ENCODE measurements around the gene CFAP100. TPM values are rescaled to one million over a fixed set of nuclear protein-coding genes. Genes with fewer than 3 reads are reported as not detected.
A peak's percentile ranks its signal among the peaks of the same experiment; 100 is the strongest.

Gene CFAP100
- total RNA-seq, 3 donors from 2014 or later (not counting 1 experiment from before 2014, with no cell fraction given) = not detected

- H3K27ac ChIP-seq (ENCODE audit: low read length) = no peak overlapping the region
- H3K36me3 ChIP-seq (ENCODE audit: control insufficient read depth, insufficient read depth, low read length) = peaks cover 92% of the 10 kb centered on the region
- DNase-seq (no peak), ATAC-seq (no peak)
- H3K27me3 Mint-ChIP-seq (ENCODE audit: low read depth in 2 of 2) = no peaks in the 10 kb centered on the region
- WGBS (ENCODE audit: insufficient coverage) = 97% methylated on average over 17 of the region's 17 CpGs
- peaks cover 9% of the 10 kb centered on the region for H3K4me1 ChIP-seq (ENCODE audit: control insufficient read depth, insufficient read depth, low read length)
- no peaks in the 10 kb centered on the region for H3K36me3 Mint-ChIP-seq
- no peaks in the 10 kb centered on the region for H3K9me3 Mint-ChIP-seq
- TF ChIP-seq, protein P1, sequence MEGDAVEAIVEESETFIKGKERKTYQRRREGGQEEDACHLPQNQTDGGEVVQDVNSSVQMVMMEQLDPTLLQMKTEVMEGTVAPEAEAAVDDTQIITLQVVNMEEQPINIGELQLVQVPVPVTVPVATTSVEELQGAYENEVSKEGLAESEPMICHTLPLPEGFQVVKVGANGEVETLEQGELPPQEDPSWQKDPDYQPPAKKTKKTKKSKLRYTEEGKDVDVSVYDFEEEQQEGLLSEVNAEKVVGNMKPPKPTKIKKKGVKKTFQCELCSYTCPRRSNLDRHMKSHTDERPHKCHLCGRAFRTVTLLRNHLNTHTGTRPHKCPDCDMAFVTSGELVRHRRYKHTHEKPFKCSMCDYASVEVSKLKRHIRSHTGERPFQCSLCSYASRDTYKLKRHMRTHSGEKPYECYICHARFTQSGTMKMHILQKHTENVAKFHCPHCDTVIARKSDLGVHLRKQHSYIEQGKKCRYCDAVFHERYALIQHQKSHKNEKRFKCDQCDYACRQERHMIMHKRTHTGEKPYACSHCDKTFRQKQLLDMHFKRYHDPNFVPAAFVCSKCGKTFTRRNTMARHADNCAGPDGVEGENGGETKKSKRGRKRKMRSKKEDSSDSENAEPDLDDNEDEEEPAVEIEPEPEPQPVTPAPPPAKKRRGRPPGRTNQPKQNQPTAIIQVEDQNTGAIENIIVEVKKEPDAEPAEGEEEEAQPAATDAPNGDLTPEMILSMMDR (IDR thresholded peaks at IDR 0.05) = no peak
- peaks cover 11 to 20% of the 10 kb centered on the region in 2 donors for H3K4me1 Mint-ChIP-seq
- intact Hi-C loops (cut with micrococcal nuclease) = no loop called here
- no peaks in the 10 kb centered on the region for H3K27me3 ChIP-seq (ENCODE audit: control insufficient read depth, insufficient read depth, low read length)
- H3K4me3 ChIP-seq (ENCODE audit: low read length) = no peak overlapping the region
- no peaks in the 10 kb centered on the region for H3K9me3 ChIP-seq (ENCODE audit: control insufficient read depth, insufficient read depth, low read length)
- no peak overlapping the region for H3K4me3 Mint-ChIP-seq
- no peak overlapping the region for H3K27ac Mint-ChIP-seq
These were observed 66.9 kb downstream of the CFAP100 start for GRCh38 chr3:126461450-126462070.

DNA sequence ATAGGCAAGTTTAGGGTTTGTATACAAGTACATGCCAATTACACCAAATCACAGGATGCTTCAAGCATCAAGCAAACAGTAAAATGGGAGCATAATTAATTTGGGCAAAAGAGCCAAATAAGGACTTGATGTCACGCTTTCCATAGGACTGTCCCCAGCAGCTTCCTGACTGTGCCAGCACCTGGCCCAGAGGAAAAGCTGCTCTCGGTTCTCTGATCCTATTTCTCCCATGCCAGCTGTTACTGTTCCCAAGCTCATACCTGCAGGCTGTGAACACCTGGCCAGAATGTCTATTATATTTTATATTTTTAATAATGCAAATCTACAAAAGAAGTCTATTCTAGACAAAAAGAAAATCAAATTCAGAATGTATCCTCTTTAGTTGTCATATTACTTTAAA, 68.8 kb downstream of the CFAP100 start:
- Mint-ChIP-seq H3K4me1 (peaks cover 20 to 28% of the 10 kb centered on the region in 2 donors), H3K27ac (no peak overlapping the region), H3K36me3 (no peaks in the 10 kb centered on the region), H3K27me3 (ENCODE audit: low read depth in 2 of 2) (no peaks in the 10 kb centered on the region), H3K4me3 (no peak overlapping the region), H3K9me3 (no peaks in the 10 kb centered on the region)
- Histone ChIP-seq H3K4me1 (ENCODE audit: control insufficient read depth, insufficient read depth, low read length) (peaks cover 22% of the 10 kb centered on the region), H3K27me3 (ENCODE audit: control insufficient read depth, insufficient read depth, low read length) (no peaks in the 10 kb centered on the region), H3K27ac (ENCODE audit: low read length) (no peak overlapping the region), H3K36me3 (ENCODE audit: control insufficient read depth, insufficient read depth, low read length) (peaks cover 96% of the 10 kb centered on the region), H3K9me3 (ENCODE audit: control insufficient read depth, insufficient read depth, low read length) (no peaks in the 10 kb centered on the region), H3K4me3 (ENCODE audit: low read length) (no peak overlapping the region)
- intact Hi-C loops (cut with micrococcal nuclease) = no loop called here
- no peak for DNase-seq
- ATAC-seq = no peak
- TF ChIP-seq, protein P1 (IDR thresholded peaks at IDR 0.05) = no peak
- WGBS (ENCODE audit: insufficient coverage) = 89% methylated on average over 2 of the region's 2 CpGs

DNA sequence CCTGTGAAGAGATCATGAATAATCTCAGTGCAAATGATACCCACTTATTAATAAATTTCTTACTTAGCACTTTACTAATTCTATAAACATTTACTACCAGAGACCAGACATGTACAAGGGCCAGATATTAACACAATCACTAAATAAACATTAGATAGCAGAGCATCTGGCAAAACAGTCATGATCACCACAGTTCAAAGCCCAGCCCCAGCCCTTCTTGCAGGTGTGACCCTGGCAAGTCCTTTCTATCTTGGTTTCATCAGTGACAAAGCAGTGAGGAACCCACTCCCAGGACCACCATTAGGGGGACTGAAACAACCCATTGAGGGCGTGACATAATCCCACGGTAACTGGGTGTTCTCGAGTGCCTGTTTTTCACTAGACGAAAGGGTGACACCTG, 69.4 kb downstream of the CFAP100 start:
- H3K4me1 ChIP-seq (ENCODE audit: control insufficient read depth, insufficient read depth, low read length) = peaks cover 24% of the 10 kb centered on the region

More for the DNA sequence above, 69.4 kb downstream of the CFAP100 start:
- no peak for ATAC-seq
- Histone ChIP-seq H3K4me3 (ENCODE audit: low read length) (no peak overlapping the region), H3K27ac (ENCODE audit: low read length) (no peak overlapping the region), H3K36me3 (ENCODE audit: control insufficient read depth, insufficient read depth, low read length) (peaks cover 96% of the 10 kb centered on the region), H3K27me3 (ENCODE audit: control insufficient read depth, insufficient read depth, low read length) (no peaks in the 10 kb centered on the region), H3K9me3 (ENCODE audit: control insufficient read depth, insufficient read depth, low read length) (no peaks in the 10 kb centered on the region)
- Mint-ChIP-seq H3K4me1 (peaks cover 26 to 31% of the 10 kb centered on the region in 2 donors), H3K36me3 (no peaks in the 10 kb centered on the region), H3K27me3 (ENCODE audit: low read depth in 2 of 2) (no peaks in the 10 kb centered on the region), H3K9me3 (no peaks in the 10 kb centered on the region), H3K4me3 (no peak overlapping the region), H3K27ac (peak overlapping the region in 1 of 2 donors; percentile 33)
- TF ChIP-seq, protein P1 (IDR thresholded peaks at IDR 0.05) = no peak
- WGBS (ENCODE audit: insufficient coverage) = 90% methylated on average over 4 of the region's 4 CpGs
- DNase-seq = no peak
- intact Hi-C loops (cut with micrococcal nuclease) = no loop called here

Data from natural killer cell (primary cell).